ENCODE results near the gene HHLA2. TPM values are rescaled to one million over a fixed set of nuclear protein-coding genes. Genes with fewer than 3 reads are reported as not detected.

Gene HHLA2
- total RNA-seq, 2 experiments from 2014 or later, result 0.36 TPM

DNA sequence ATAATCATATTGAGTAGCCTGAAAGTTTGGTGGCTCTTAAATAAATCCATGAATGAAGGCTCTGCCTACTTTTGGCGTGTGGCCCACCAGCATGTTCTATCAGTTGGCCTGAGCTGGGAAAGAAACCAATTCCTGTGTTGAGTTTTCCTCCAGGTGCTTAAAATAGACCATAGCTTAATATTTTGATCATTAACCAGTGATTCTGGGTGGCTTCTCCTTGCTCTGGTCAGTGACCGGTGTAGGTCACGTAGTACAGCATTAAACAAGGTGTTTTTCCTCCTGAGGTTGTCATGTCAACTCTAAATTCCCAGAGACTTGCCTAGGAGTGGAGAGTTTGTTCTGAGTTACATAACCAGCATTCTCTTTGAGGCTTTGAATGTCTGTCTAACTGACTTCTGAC is 1.3 kb downstream of the HHLA2 start:
- H3K36me3 Mint-ChIP-seq (ENCODE audit: low read depth), result no peaks in the 10 kb centered on the region
- ChIA-PET POLR2A (no interaction called here), CTCF (no interaction called here)
- H3K4me3 Mint-ChIP-seq, result no peak overlapping the region
- TF ChIP-seq, protein P1, sequence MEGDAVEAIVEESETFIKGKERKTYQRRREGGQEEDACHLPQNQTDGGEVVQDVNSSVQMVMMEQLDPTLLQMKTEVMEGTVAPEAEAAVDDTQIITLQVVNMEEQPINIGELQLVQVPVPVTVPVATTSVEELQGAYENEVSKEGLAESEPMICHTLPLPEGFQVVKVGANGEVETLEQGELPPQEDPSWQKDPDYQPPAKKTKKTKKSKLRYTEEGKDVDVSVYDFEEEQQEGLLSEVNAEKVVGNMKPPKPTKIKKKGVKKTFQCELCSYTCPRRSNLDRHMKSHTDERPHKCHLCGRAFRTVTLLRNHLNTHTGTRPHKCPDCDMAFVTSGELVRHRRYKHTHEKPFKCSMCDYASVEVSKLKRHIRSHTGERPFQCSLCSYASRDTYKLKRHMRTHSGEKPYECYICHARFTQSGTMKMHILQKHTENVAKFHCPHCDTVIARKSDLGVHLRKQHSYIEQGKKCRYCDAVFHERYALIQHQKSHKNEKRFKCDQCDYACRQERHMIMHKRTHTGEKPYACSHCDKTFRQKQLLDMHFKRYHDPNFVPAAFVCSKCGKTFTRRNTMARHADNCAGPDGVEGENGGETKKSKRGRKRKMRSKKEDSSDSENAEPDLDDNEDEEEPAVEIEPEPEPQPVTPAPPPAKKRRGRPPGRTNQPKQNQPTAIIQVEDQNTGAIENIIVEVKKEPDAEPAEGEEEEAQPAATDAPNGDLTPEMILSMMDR (IDR thresholded peaks at IDR 0.05), result no peak
- peaks cover 42% of the 10 kb centered on the region for H3K4me1 Mint-ChIP-seq (ENCODE audit: low read depth)
- Histone ChIP-seq H3K4me3 (ENCODE audit: low read length) (no peak overlapping the region), H3K27ac (ENCODE audit: low read depth in 1 of 2, low read length in 2 of 2) (no peak overlapping the region), H3K9me3 (ENCODE audit: control insufficient read depth in 1 of 2, insufficient read depth in 1 of 2, low read length in 2 of 2) (no peaks in the 10 kb centered on the region), H3K4me1 (ENCODE audit: insufficient read depth, low read length) (peaks cover 17% of the 10 kb centered on the region), H3K27me3 (ENCODE audit: control insufficient read depth in 1 of 2, insufficient read depth in 2 of 2, low read length in 2 of 2) (no peaks in the 10 kb centered on the region), H3K36me3 (ENCODE audit: insufficient read depth, low read length) (no peaks in the 10 kb centered on the region)
- intact Hi-C loops (cut with DNase I, micrococcal nuclease), result no loop called here
- no peak for ATAC-seq (ENCODE audit: poor library complexity)
- no peaks in the 10 kb centered on the region for H3K27me3 Mint-ChIP-seq
- no peaks in the 10 kb centered on the region for H3K9me3 Mint-ChIP-seq
- no peak for DNase-seq
- no peak overlapping the region for H3K27ac Mint-ChIP-seq

DNA sequence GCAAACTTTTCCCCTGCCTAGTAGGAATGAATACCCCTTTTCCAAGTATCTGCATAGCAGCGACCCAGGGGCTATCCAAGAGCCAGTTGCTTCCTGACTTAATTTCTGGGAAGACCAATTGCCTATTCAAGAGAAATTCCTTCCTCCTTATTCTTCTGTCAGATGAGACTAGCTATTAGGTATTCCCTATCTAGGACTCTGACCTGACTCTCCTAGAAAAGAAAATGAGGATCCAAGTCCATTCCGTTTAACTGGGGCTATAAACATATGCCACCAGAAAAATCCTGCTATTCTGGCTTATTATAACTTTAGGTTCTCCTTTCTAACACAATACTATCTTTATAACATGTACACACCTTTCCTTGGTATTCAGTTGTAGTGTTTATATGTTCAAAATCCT is 1.7 kb downstream of the HHLA2 start:
- ChIA-PET CTCF (no interaction called here), POLR2A (no interaction called here)
- Histone ChIP-seq H3K27me3 (ENCODE audit: control insufficient read depth in 1 of 2, insufficient read depth in 2 of 2, low read length in 2 of 2) (no peaks in the 10 kb centered on the region), H3K4me1 (ENCODE audit: insufficient read depth, low read length) (peaks cover 14% of the 10 kb centered on the region), H3K36me3 (ENCODE audit: insufficient read depth, low read length) (no peaks in the 10 kb centered on the region), H3K9me3 (ENCODE audit: control insufficient read depth in 1 of 2, insufficient read depth in 1 of 2, low read length in 2 of 2) (no peaks in the 10 kb centered on the region), H3K4me3 (ENCODE audit: low read length) (no peak overlapping the region), H3K27ac (ENCODE audit: low read depth in 1 of 2, low read length in 2 of 2) (no peak overlapping the region)
- peaks cover 42% of the 10 kb centered on the region for H3K4me1 Mint-ChIP-seq (ENCODE audit: low read depth)
- TF ChIP-seq, protein P1 (IDR thresholded peaks at IDR 0.05), result no peak
- H3K4me3 Mint-ChIP-seq, result no peak overlapping the region
- no peaks in the 10 kb centered on the region for H3K9me3 Mint-ChIP-seq
- H3K27me3 Mint-ChIP-seq, result no peaks in the 10 kb centered on the region
- DNase-seq (no peak), ATAC-seq (ENCODE audit: poor library complexity) (no peak)
- H3K36me3 Mint-ChIP-seq (ENCODE audit: low read depth), result no peaks in the 10 kb centered on the region
- intact Hi-C loops (cut with DNase I, micrococcal nuclease), result no loop called here
- H3K27ac Mint-ChIP-seq, result no peak overlapping the region

- peaks cover 27% of the 10 kb centered on the region for H3K4me1 Mint-ChIP-seq (ENCODE audit: low read depth)
- no peaks in the 10 kb centered on the region for H3K36me3 Mint-ChIP-seq (ENCODE audit: low read depth)
- TF ChIP-seq, protein P1 (IDR thresholded peaks at IDR 0.05), result no peak
- Histone ChIP-seq H3K4me1 (ENCODE audit: insufficient read depth, low read length) (peaks cover 6% of the 10 kb centered on the region), H3K27ac (ENCODE audit: low read depth in 1 of 2, low read length in 2 of 2) (no peak overlapping the region), H3K9me3 (ENCODE audit: control insufficient read depth in 1 of 2, insufficient read depth in 1 of 2, low read length in 2 of 2) (no peaks in the 10 kb centered on the region), H3K36me3 (ENCODE audit: insufficient read depth, low read length) (no peaks in the 10 kb centered on the region), H3K27me3 (ENCODE audit: control insufficient read depth in 1 of 2, insufficient read depth in 2 of 2, low read length in 2 of 2) (no peaks in the 10 kb centered on the region), H3K4me3 (ENCODE audit: low read length) (no peak overlapping the region)
- POLR2A ChIA-PET, result no interaction called here
- H3K27me3 Mint-ChIP-seq, result no peaks in the 10 kb centered on the region
- intact Hi-C loops (cut with DNase I, micrococcal nuclease), result no loop called here
- H3K27ac Mint-ChIP-seq, result no peak overlapping the region
- ATAC-seq (ENCODE audit: poor library complexity) (no peak), DNase-seq (no peak)
- no peaks in the 10 kb centered on the region for H3K9me3 Mint-ChIP-seq
- CTCF ChIA-PET, result interaction anchor here (0.5 kb wide), 1 partner anchor 68 kb away, joined by 3 read pairs; no protein-coding TSS in a partner anchor
- no peak overlapping the region for H3K4me3 Mint-ChIP-seq
These were observed 3.9 kb downstream of the HHLA2 start for GRCh38 chr3:108300103-108300849.

All from CD4-positive, alpha-beta T cell (primary cell).